Measurements from ENCODE around the gene BPHL. TPM values are rescaled to one million over a fixed set of nuclear protein-coding genes. Genes with fewer than 3 reads are reported as not detected.

BPHL gene
- total RNA-seq, 2 donors from 2014 or later, result 12.5 to 14.8 TPM

GRCh38 chr6:3199382-3199781 lies 80.9 kb downstream of the BPHL start:
- Mint-ChIP-seq H3K27ac (no peak overlapping the region), H3K27me3 (ENCODE audit: low read depth) (peaks cover 26% of the 10 kb centered on the region), H3K4me1 (ENCODE audit: low read depth) (no peaks in the 10 kb centered on the region), H3K9me3 (peaks cover 1 to 3% of the 10 kb centered on the region in 2 donors), H3K36me3 (ENCODE audit: insufficient read depth in 2 of 2) (peaks cover 0 to 2% of the 10 kb centered on the region in 2 donors), H3K4me3 (no peak overlapping the region)
- DNase-seq, result no peak
- ATAC-seq (replicated peaks in 1 of 2), result no peak

- Mint-ChIP-seq H3K27me3 (ENCODE audit: low read depth) (peaks cover 32% of the 10 kb centered on the region), H3K4me3 (no peak overlapping the region), H3K36me3 (ENCODE audit: insufficient read depth in 2 of 2) (peaks cover 0 to 2% of the 10 kb centered on the region in 2 donors), H3K9me3 (peaks cover 1 to 3% of the 10 kb centered on the region in 2 donors), H3K27ac (no peak overlapping the region), H3K4me1 (ENCODE audit: low read depth) (no peaks in the 10 kb centered on the region)
- ATAC-seq (replicated peaks in 1 of 2), result no peak
- DNase-seq, result no peak
Observed at GRCh38 chr6:3200682-3201081, 82.2 kb downstream of the BPHL start.

GRCh38 chr6:3201388-3201787 lies 82.9 kb downstream of the BPHL start:
- Mint-ChIP-seq H3K4me3 (no peak overlapping the region), H3K9me3 (peaks cover 1 to 3% of the 10 kb centered on the region in 2 donors), H3K36me3 (ENCODE audit: insufficient read depth in 2 of 2) (peaks cover 0 to 6% of the 10 kb centered on the region in 2 donors), H3K27ac (no peak overlapping the region), H3K27me3 (ENCODE audit: low read depth) (peaks cover 38% of the 10 kb centered on the region), H3K4me1 (ENCODE audit: low read depth) (no peaks in the 10 kb centered on the region)
- DNase-seq (no peak), ATAC-seq (replicated peaks in 1 of 2) (no peak)

Other genes with a start within 250 kb of the BPHL start
- gene SERPINB9, start 215.4 kb upstream of the BPHL start, total RNA-seq, result 10 to 100 TPM; 70.7 to 96.1 TPM
- gene SERPINB6, start 147.1 kb upstream of the BPHL start, total RNA-seq, result 100 to 1,000 TPM in 1 of 2 donors, 10 to 100 TPM in 1; 64.9 to 114 TPM
- 10 to 100 TPM; 32.7 to 47.3 TPM for gene NQO2, start 118.8 kb upstream of the BPHL start, total RNA-seq
- gene RIPK1, start 50.2 kb upstream of the BPHL start, total RNA-seq, result 10 to 100 TPM; 21.9 to 23.6 TPM
- gene TUBB2A, start 38.8 kb downstream of the BPHL start, total RNA-seq, result 1 to 10 TPM; 2.3 to 2.8 TPM
- under 1 TPM in 1 of 2 donors, not detected in 1; 0.35 TPM for gene TUBB2B, start 108.9 kb downstream of the BPHL start, total RNA-seq
- gene PSMG4, start 140.2 kb downstream of the BPHL start, total RNA-seq, result 10 to 100 TPM; 21.8 to 29.1 TPM

All from activated T-cell treated with anti-CD3 and anti-CD28 coated beads, Interleukin-2, amount 50 U/mL, for 72 hours (primary cell).